NCI-H2196 treated with DMSO at 0.1 percent for 48 hours (cell line): ENCODE data around the gene FAM174C.
A peak's percentile ranks its signal among the peaks of the same experiment; 100 is the strongest.

Source experiments
- DNase-seq: peaks from one replicate; lab custom pipeline; 2025; ENCODE audit not compliant: unreplicated experiment; lab: John Stamatoyannopoulos, UW

The FAM174C gene

GRCh38 chr19:1249990-1250436 lies 25.3 kb upstream of the FAM174C start:
- no peak for DNase-seq

GRCh38 chr19:1250437-1251260 lies 24.7 kb upstream of the FAM174C start:
- DNase-seq = peak; percentile 37

- DNase-seq = peak; percentile 63
These were observed 23.8 kb upstream of the FAM174C start for GRCh38 chr19:1251330-1252220.

GRCh38 chr19:1252221-1252820 lies 23.0 kb upstream of the FAM174C start:
- peak; percentile 76 for DNase-seq

GRCh38 chr19:1252821-1253513 lies 22.4 kb upstream of the FAM174C start:
- DNase-seq = peak; percentile 92

GRCh38 chr19:1253514-1254080 lies 21.7 kb upstream of the FAM174C start:
- DNase-seq = no peak

- DNase-seq = no peak
These were observed 21.2 kb upstream of the FAM174C start for GRCh38 chr19:1254081-1254527.

- no peak for DNase-seq
These were observed 20.7 kb upstream of the FAM174C start for GRCh38 chr19:1254530-1255185.

- no peak for DNase-seq
These were observed 19.9 kb upstream of the FAM174C start for GRCh38 chr19:1255186-1256161.

GRCh38 chr19:1256646-1257474 lies 18.5 kb upstream of the FAM174C start:
- DNase-seq = no peak

GRCh38 chr19:1257475-1258162 lies 17.7 kb upstream of the FAM174C start:
- DNase-seq = no peak

- no peak for DNase-seq
These were observed 17.2 kb upstream of the FAM174C start for GRCh38 chr19:1258163-1258492.

GRCh38 chr19:1258707-1259205 lies 16.6 kb upstream of the FAM174C start:
- no peak for DNase-seq

GRCh38 chr19:1259206-1259875 lies 16.0 kb upstream of the FAM174C start:
- DNase-seq = no peak

- DNase-seq = no peak
These were observed 15.2 kb upstream of the FAM174C start for GRCh38 chr19:1259876-1260748.
